RKO (cell line): ENCODE results near the gene PDF.
A peak's percentile ranks its signal among the peaks of the same experiment; 100 is the strongest.

Experiments used
- DNase-seq: peaks from one replicate; pipeline ENCODE4 v3.0.0-alpha.2; 2016; ENCODE audit warnings: low spot score

PDF gene

GRCh38 chr16:69339289-69340094, 9.1 kb upstream of the PDF start, which contains the start of the genes COG8 and NIP7:
Gene COG8, minus strand, starts transcription at chr16:69339564. Its CDS starts 12 bp downstream, at chr16:69339552.
Gene NIP7, plus strand, starts transcription at chr16:69339772. Its CDS starts 58 bp downstream, at chr16:69339830.
- DNase-seq: peak; percentile 99

- DNase-seq: no peak
Measured at GRCh38 chr16:69338557-69339288, 8.3 kb upstream of the PDF start.

- DNase-seq: no peak
Measured at GRCh38 chr16:69334696-69335095, 4.3 kb upstream of the PDF start.

- DNase-seq: peak; percentile 39
Measured at GRCh38 chr16:69329369-69330285, 761 bp downstream of the PDF start.

GRCh38 chr16:69328854-69329316, 1.5 kb downstream of the PDF start:
- DNase-seq: peak; percentile 87

- DNase-seq: no peak
Measured at GRCh38 chr16:69327585-69328310, 2.6 kb downstream of the PDF start.

- DNase-seq: no peak
Measured at GRCh38 chr16:69326172-69326873, 4.1 kb downstream of the PDF start.

- DNase-seq: no peak
Measured at GRCh38 chr16:69325784-69326171, 4.6 kb downstream of the PDF start.

- DNase-seq: no peak
Measured at GRCh38 chr16:69324585-69325253, 5.7 kb downstream of the PDF start.

GRCh38 chr16:69324013-69324531, 6.3 kb downstream of the PDF start:
- no peak for DNase-seq

- no peak for DNase-seq
Measured at GRCh38 chr16:69323415-69323814, 7.0 kb downstream of the PDF start.

- DNase-seq: no peak
Measured at GRCh38 chr16:69322343-69322742, 8.0 kb downstream of the PDF start.

- DNase-seq: no peak
Measured at GRCh38 chr16:69321080-69321479, 9.3 kb downstream of the PDF start.

GRCh38 chr16:69320740-69321073, 9.7 kb downstream of the PDF start:
- DNase-seq: no peak

GRCh38 chr16:69319826-69320739, 10.3 kb downstream of the PDF start:
- no peak for DNase-seq

GRCh38 chr16:69319381-69319780, 11.0 kb downstream of the PDF start:
- no peak for DNase-seq

GRCh38 chr16:69318911-69319289, 11.5 kb downstream of the PDF start:
- no peak for DNase-seq

GRCh38 chr16:69318177-69318910, 12.0 kb downstream of the PDF start:
- no peak for DNase-seq
